H1 (cell line): Measurements from ENCODE around the gene POMP. TPM values are rescaled to one million over a fixed set of nuclear protein-coding genes. Genes with fewer than 3 reads are reported as not detected.

ENCODE experiments used
- CTCF ChIA-PET: fragments of 300-600 bp; sonication (Branson Sonifier 250); formaldehyde crosslinking; loops from one replicate; lab custom pipeline; 2021; ENCODE audit not compliant: partially characterized antibody; lab: Charles Lee
- POLR2A ChIA-PET: fragments of 300-600 bp; sonication (Branson Sonifier 250); formaldehyde crosslinking; loops from one replicate; lab custom pipeline; 2021; ENCODE audit warnings: inconsistent platforms; ENCODE audit not compliant: partially characterized antibody; lab: Charles Lee
- DNase-seq, 2 experiments: peaks; one replicate each; pipeline versions ENCODE4 v3.0.0 to v3.0.0-alpha.2; 2010 to 2022; ENCODE audit warnings: low spot score in 2 of 2, low read depth in 1 of 2, mixed read lengths in 1 of 2
- FAIRE-seq: peaks from 2 replicates; lab custom pipeline; 2011; peaks lifted over from hg19 to GRCh38; lab: Jason Lieb, UNC
- H2AFZ ChIP-seq: 2 replicates; pipeline ENCODE4 v1.8.1; 2012; ENCODE audit warnings: low read length, inconsistent platforms
- H2AK5ac ChIP-seq: 2 replicates; pipeline ENCODE4 v1.6.1; 2013; ENCODE audit warnings: low read depth, low read length
- H2BK120ac ChIP-seq: replicated peaks from 2 replicates; pipeline ENCODE3; 2013; ENCODE audit warnings: low read depth, low read length, inconsistent platforms
- H2BK12ac ChIP-seq: 2 replicates; pipeline ENCODE4 v1.6.1; 2013; ENCODE audit warnings: low read depth, low read length
- H2BK15ac ChIP-seq: 2 replicates; pipeline ENCODE4 v1.6.1; 2013; ENCODE audit warnings: low read length
- H2BK20ac ChIP-seq: 2 replicates; pipeline ENCODE4 v1.6.1; 2013; ENCODE audit warnings: low read length
- H2BK5ac ChIP-seq: 2 replicates; pipeline ENCODE4 v1.6.1; 2013; ENCODE audit warnings: low read depth, low read length
- H3K14ac ChIP-seq: 2 replicates; pipeline ENCODE4 v1.6.1; 2013; ENCODE audit warnings: inconsistent platforms; ENCODE audit not compliant: insufficient read length
- H3K18ac ChIP-seq: 2 replicates; pipeline ENCODE4 v1.6.1; 2013; ENCODE audit warnings: low read length; ENCODE audit errors: extremely low read depth
- H3K23ac ChIP-seq: 2 replicates; pipeline ENCODE4 v1.6.1; 2013; ENCODE audit warnings: inconsistent platforms; ENCODE audit not compliant: insufficient read length
- H3K23me2 ChIP-seq: 2 replicates; pipeline ENCODE4 v1.6.1; 2013; ENCODE audit warnings: low read depth, low read length
- H3K27ac ChIP-seq: 2 replicates; pipeline ENCODE4 v1.6.1; 2011; ENCODE audit warnings: low read depth, low read length, inconsistent platforms
- H3K27me3 ChIP-seq, 4 experiments: replicated peaks in 1 of 4; 1 replicate in 1 of 4; 2 replicates in 3 of 4; pipeline versions ENCODE4 v1.6.1 to v1.8.1; 2011 to 2013; ENCODE audit warnings: low read length in 3 of 4, mild to moderate bottlenecking in 3 of 4, inconsistent platforms in 2 of 4, mixed read lengths in 2 of 4, moderate library complexity in 1 of 4; ENCODE audit not compliant: control insufficient read depth in 3 of 4, insufficient read depth in 3 of 4; ENCODE audit errors: extremely low read depth in 1 of 4
- H3K36me3 ChIP-seq, 4 experiments: 2 replicates each; pipeline versions ENCODE4 v1.6.1 to v1.8.1; 2011 to 2013; ENCODE audit warnings: mild to moderate bottlenecking in 4 of 4, low read length in 3 of 4, moderate library complexity in 2 of 4, control low read depth in 1 of 4, inconsistent platforms in 1 of 4; ENCODE audit not compliant: insufficient read depth in 4 of 4, control insufficient read depth in 2 of 4
- H3K4ac ChIP-seq: replicated peaks from 2 replicates; pipeline ENCODE3; 2013; ENCODE audit warnings: low read length, low read depth, mixed read lengths, inconsistent platforms; ENCODE audit not compliant: insufficient read length
- H3K4me1 ChIP-seq, 4 experiments: replicated peaks in 1 of 4; 1 replicate in 1 of 4; 2 replicates in 3 of 4; pipeline versions ENCODE4 v1.6.1 to v1.8.1; 2011 to 2013; ENCODE audit warnings: low read length in 3 of 4, inconsistent platforms in 2 of 4, mixed read lengths in 1 of 4; ENCODE audit not compliant: insufficient read depth in 4 of 4, control insufficient read depth in 3 of 4
- H3K4me2 ChIP-seq, 2 experiments: 2 replicates each; pipeline versions ENCODE4 v1.6.1 to v1.8.1; 2011 to 2013; ENCODE audit warnings: low read depth in 2 of 2, low read length in 2 of 2, control low read depth in 1 of 2, inconsistent platforms in 1 of 2, mild to moderate bottlenecking in 1 of 2; ENCODE audit not compliant: insufficient read depth in 1 of 2
- H3K4me3 ChIP-seq, 4 experiments: fragments of 200-600, 300-600 bp in 1 of 4; sonication (generic), shearing (Covaris generic), sonication (Bioruptor Twin) in 1 of 4; 2 replicates each; pipeline versions ENCODE4 v1.5.1 to v1.8.1; 2011 to 2016; ENCODE audit warnings: low read length in 4 of 4, low read depth in 3 of 4, control low read depth in 2 of 4, inconsistent platforms in 2 of 4, mild to moderate bottlenecking in 2 of 4, mixed read lengths in 1 of 4, moderate library complexity in 1 of 4; ENCODE audit not compliant: insufficient read depth in 2 of 4; ENCODE audit errors: extremely low read depth in 1 of 4
- H3K56ac ChIP-seq: replicated peaks from 2 replicates; pipeline ENCODE3; 2013; ENCODE audit warnings: low read depth, mild to moderate bottlenecking, mixed read lengths, low read length, inconsistent platforms; ENCODE audit not compliant: insufficient read length
- H3K79me1 ChIP-seq: 2 replicates; pipeline ENCODE4 v1.6.1; 2013; ENCODE audit warnings: low read depth, low read length, control low read depth
- H3K79me2 ChIP-seq, 2 experiments: 2 replicates each; pipeline versions ENCODE4 v1.6.1 to v1.8.1; 2012 to 2013; ENCODE audit warnings: low read length in 2 of 2, mild to moderate bottlenecking in 2 of 2, inconsistent platforms in 1 of 2; ENCODE audit not compliant: insufficient read depth in 2 of 2, control insufficient read depth in 1 of 2
- H3K9ac ChIP-seq, 4 experiments: replicated peaks in 1 of 4; 1 replicate in 1 of 4; 2 replicates in 3 of 4; pipeline versions ENCODE4 v1.6.1 to v1.8.1; 2011 to 2013; ENCODE audit warnings: low read depth in 3 of 4, low read length in 3 of 4, control low read depth in 2 of 4, mild to moderate bottlenecking in 2 of 4, moderate library complexity in 2 of 4, inconsistent platforms in 1 of 4; ENCODE audit errors: extremely low read depth in 1 of 4
- H3K9me3 ChIP-seq, 2 experiments: 2 replicates each; pipeline versions ENCODE4 v1.6.1 to v1.8.1; 2012 to 2013; ENCODE audit warnings: mild to moderate bottlenecking in 2 of 2, moderate library complexity in 2 of 2, control low read depth in 1 of 2, inconsistent platforms in 1 of 2, low read depth in 1 of 2, low read length in 1 of 2, mixed read lengths in 1 of 2; ENCODE audit not compliant: insufficient read depth in 2 of 2
- H4K20me1 ChIP-seq, 2 experiments: replicated peaks in 1 of 2; 2 replicates each; pipeline versions ENCODE3 to v1.8.1; 2011 to 2013; ENCODE audit warnings: inconsistent platforms in 2 of 2, low read length in 2 of 2, mild to moderate bottlenecking in 1 of 2; ENCODE audit not compliant: insufficient read depth in 2 of 2, control insufficient read depth in 1 of 2
- H4K5ac ChIP-seq: 2 replicates; pipeline ENCODE4 v1.6.1; 2013; ENCODE audit warnings: low read length, low read depth, mixed read lengths, inconsistent platforms; ENCODE audit not compliant: insufficient read length
- H4K8ac ChIP-seq: 2 replicates; pipeline ENCODE4 v1.8.0; 2013; ENCODE audit warnings: mild to moderate bottlenecking, moderate library complexity, low read length, inconsistent platforms; ENCODE audit not compliant: insufficient read depth; ENCODE audit errors: extremely low read depth
- H4K91ac ChIP-seq: replicated peaks from 2 replicates; pipeline ENCODE3; 2013; ENCODE audit warnings: low read length, mixed read lengths, inconsistent platforms; ENCODE audit not compliant: insufficient read length
- ASH2L ChIP-seq: fragments of 200-600, 300-600 bp; sonication (generic); IDR thresholded peaks from one replicate; pipeline ENCODE4 v1.7.1; 2017; ENCODE audit warnings: low read length
- BACH1 ChIP-seq: IDR thresholded peaks from 2 replicates; pipeline ENCODE4 v1.6.1; 2012; ENCODE audit warnings: low read length, improper control_type of control experiment
- CREB1 ChIP-seq: IDR thresholded peaks from 2 replicates; pipeline ENCODE4 v1.6.1; 2012; ENCODE audit warnings: inconsistent platforms
- EGR1 ChIP-seq: IDR thresholded peaks from 2 replicates; pipeline ENCODE4 v1.6.1; 2011; ENCODE audit warnings: low read depth, low read length, borderline replicate concordance
- GTF2F1 ChIP-seq: IDR thresholded peaks from 2 replicates; pipeline ENCODE4 v1.6.1; 2012; ENCODE audit warnings: low read depth, low read length, improper control_type of control experiment, borderline replicate concordance
- HDAC2 ChIP-seq, 2 experiments: fragments of 300-600 bp in 1 of 2; sonication (generic) in 1 of 2; IDR thresholded peaks; 2 replicates each; pipeline ENCODE4 v1.6.1; 2011 to 2012; ENCODE audit warnings: low read depth in 2 of 2, low read length in 2 of 2, mild to moderate bottlenecking in 2 of 2, moderate library complexity in 2 of 2, borderline replicate concordance in 1 of 2, inconsistent platforms in 1 of 2
- HDAC6 ChIP-seq: IDR thresholded peaks from one replicate; pipeline ENCODE4 v1.7.1; 2012; ENCODE audit warnings: low read depth, mild to moderate bottlenecking, inconsistent platforms, low read length, moderate library complexity
- KDM1A ChIP-seq: fragments of 200-600, 300-600 bp; sonication (generic); IDR thresholded peaks from 2 replicates; pipeline ENCODE4 v1.7.1; 2016; ENCODE audit warnings: mild to moderate bottlenecking, low read length, borderline replicate concordance
- KDM4A ChIP-seq: IDR thresholded peaks from one replicate; pipeline ENCODE4 v1.7.1; 2012; ENCODE audit warnings: low read depth, mild to moderate bottlenecking, moderate library complexity, low read length, inconsistent platforms; ENCODE audit not compliant: severe bottlenecking
- NANOG ChIP-seq: IDR thresholded peaks from 2 replicates; pipeline ENCODE4 v1.6.1; 2011; ENCODE audit warnings: low read length, low read depth, mild to moderate bottlenecking, inconsistent platforms; ENCODE audit not compliant: insufficient read depth, poor library complexity, severe bottlenecking
- RBBP5 ChIP-seq: IDR thresholded peaks from 2 replicates; pipeline ENCODE4 v1.7.1; 2012; ENCODE audit warnings: low read depth, mild to moderate bottlenecking, inconsistent platforms, low read length, moderate library complexity, borderline replicate concordance
- RNF2 ChIP-seq: fragments of 200-900, 300-1000 bp; sonication (generic); IDR thresholded peaks from 2 replicates; pipeline ENCODE4 v1.7.1; 2016; ENCODE audit warnings: borderline replicate concordance, low read depth, mild to moderate bottlenecking, antibody characterized with exemption, low read length; ENCODE audit not compliant: poor library complexity, severe bottlenecking; ENCODE audit errors: missing control alignments
- SP4 ChIP-seq: IDR thresholded peaks from 2 replicates; pipeline ENCODE4 v1.6.1; 2012; ENCODE audit warnings: low read length, inconsistent platforms
- whole genome bisulfite sequencing, 2 experiments: shearing (Covaris generic) in 1 of 2; methylation state at CpG; one replicate each; pipeline versions ENCODE4 v1.1.6 to v1.1.7; 2013 to 2015; ENCODE audit warnings: low lambda C conversion rate in 2 of 2, mixed read lengths in 2 of 2, inconsistent platforms in 1 of 2, low coverage in 1 of 2, missing lambda C conversion rate in 1 of 2; ENCODE audit not compliant: insufficient replicate concordance in 2 of 2, insufficient coverage in 1 of 2, insufficient read length in 1 of 2; ENCODE audit errors: extremely low coverage in 1 of 2, missing lambda C conversion rate in 1 of 2; 5-methylcytosine and 5-hydroxymethylcytosine counted together
- polyA plus RNA-seq, 7 experiments: library from polyadenylated mRNA; depleted of rRNA in 3 of 7; stranded (reverse) in 5 of 7; unstranded in 2 of 7; fragments of >200 nt in 5 of 7; fragments of 200-250 nt in 2 of 7; gene quantifications; 1 replicate in 5 of 7; 2 replicates in 1 of 7; 4 replicates in 1 of 7; pipeline versions ENCODE4 v1.2.1 to v1.2.3, GENCODE V29; 2011 to 2013; ENCODE audit warnings: missing spikeins in 2 of 7, mixed read lengths in 2 of 7
- total RNA-seq: library from RNA; stranded (reverse); fragmentation: NEBNext Ultra II Directional; extraction: Animal tissue kit (Norgen Biotek cat#: 25700); gene quantifications from 2 replicates; pipeline ENCODE4 v1.2.1, GENCODE V29; 2021

The POMP gene
- total and polyA plus RNA-seq, 2 of the 8 experiments (the other 6 are each of a cell fraction or from before 2014, with no cell fraction given) = 38.4 to 115 TPM

- no peak overlapping the region for H3K14ac ChIP-seq
- H3K79me1 ChIP-seq = no peaks in the 10 kb centered on the region
- H3K4ac ChIP-seq = no peak overlapping the region
- H3K9me3 ChIP-seq = no peaks in the 10 kb centered on the region
- H2AFZ ChIP-seq = peak overlapping the region; percentile 33; the same call in 1 of the 2 replicates
- no peak overlapping the region for H2BK12ac ChIP-seq
- H4K20me1 ChIP-seq = no peaks in the 10 kb centered on the region
- no peak overlapping the region for H3K4me2 ChIP-seq
- no peak overlapping the region for H3K23ac ChIP-seq
- ChIA-PET POLR2A (no interaction called here), CTCF (interaction anchor here (0.6 to 1.6 kb wide), 10 partner anchors 10 to 148 kb away, joined by 3 to 7 read pairs (median 4); partner anchors contain the start of gene POMP)
- H4K91ac ChIP-seq = no peak overlapping the region
- no peak overlapping the region for H2BK15ac ChIP-seq
- H3K79me2 ChIP-seq = no peaks in the 10 kb centered on the region
- H4K8ac ChIP-seq = no peak overlapping the region
- FAIRE-seq (no peak), DNase-seq (no peak)
- no peak overlapping the region for H2BK5ac ChIP-seq
- no peak overlapping the region for H4K5ac ChIP-seq
- no peaks in the 10 kb centered on the region for H3K23me2 ChIP-seq
- no peaks in the 10 kb centered on the region for H3K36me3 ChIP-seq
- H2BK20ac ChIP-seq = no peak overlapping the region
- no peak overlapping the region for H2AK5ac ChIP-seq
- H3K27me3 ChIP-seq = no peaks in the 10 kb centered on the region
- no peak overlapping the region for H3K56ac ChIP-seq
- H3K4me3 ChIP-seq = no peak overlapping the region
- no peak overlapping the region for H3K9ac ChIP-seq
- no peak overlapping the region for H3K18ac ChIP-seq
- 79% methylated on average over 12 of the region's 12 CpGs; no CpG with 5 or more reads in 1 of the 2 experiments for WGBS, 2 experiments
- no peak overlapping the region for H2BK120ac ChIP-seq
- no peak overlapping the region for H3K27ac ChIP-seq
- peaks cover 0 to 3% (median 1%) of the 10 kb centered on the region in 4 experiments; a peak in 3 of 7 replicates for H3K4me1 ChIP-seq
- no peak for TF ChIP-seq ASH2L
- no peak for TF ChIP-seq KDM4A
- no peak for TF ChIP-seq BACH1
- no peak for TF ChIP-seq GTF2F1
- TF ChIP-seq EGR1 = no peak
- TF ChIP-seq HDAC2 (IDR thresholded peaks at IDR 0.05; ENCODE audit: borderline replicate concordance in 1 of 2, low read depth in 2 of 2, low read length in 2 of 2) = no peak
- TF ChIP-seq NANOG = no peak
- TF ChIP-seq CREB1 = no peak
- no peak for TF ChIP-seq HDAC6
- TF ChIP-seq RBBP5 = no peak
- no peak for TF ChIP-seq KDM1A
- no peak for TF ChIP-seq RNF2
- no peak for TF ChIP-seq SP4
Measured at GRCh38 chr13:28640861-28641599, 17.9 kb upstream of the POMP start.
